SK-N-SH treated with all-trans-retinoic acid at 6 μM for 48 hours (cell line): ENCODE data around the gene SLC17A2.

Experiments used
- ARNTL ChIP-seq: fragments of 450-650 bp; formaldehyde crosslinking; IDR thresholded peaks from 2 replicates; pipeline ENCODE4 v1.5.0; 2020; ENCODE audit warnings: low read depth, mild to moderate bottlenecking, moderate library complexity, borderline replicate concordance
- CREB5 ChIP-seq: fragments of 250-450 bp; sonication (Bioruptor Pico); IDR thresholded peaks from 2 replicates; pipeline ENCODE4 v1.5.1; 2020; ENCODE audit warnings: low read depth, mild to moderate bottlenecking, moderate library complexity
- CSDC2 ChIP-seq: fragments of 250-450 bp; sonication (Bioruptor Pico); IDR thresholded peaks from 2 replicates; pipeline ENCODE4 v1.5.0; 2020; ENCODE audit warnings: mild to moderate bottlenecking, moderate library complexity
- CSRNP3 ChIP-seq: fragments of 250-450 bp; sonication (Bioruptor Pico); IDR thresholded peaks from 2 replicates; pipeline ENCODE4 v1.5.1; 2021; ENCODE audit warnings: mild to moderate bottlenecking, moderate library complexity
- ISL1 ChIP-seq: fragments of 250-450 bp; sonication (Bioruptor Pico); IDR thresholded peaks from 2 replicates; pipeline ENCODE4 v2.1.2; 2022; ENCODE audit warnings: mild to moderate bottlenecking, moderate library complexity
- OSR1 ChIP-seq: fragments of 250-450 bp; sonication (Bioruptor Pico); IDR thresholded peaks from 2 replicates; pipeline ENCODE4 v1.8.0; 2022; ENCODE audit warnings: moderate library complexity, mild to moderate bottlenecking, inconsistent platforms
- RARB ChIP-seq: fragments of 250-450 bp; sonication (Bioruptor Pico); IDR thresholded peaks from 2 replicates; pipeline ENCODE4 v1.8.0; 2021; ENCODE audit warnings: mild to moderate bottlenecking, moderate library complexity
- TOX ChIP-seq: fragments of 250-450 bp; sonication (Bioruptor Pico); IDR thresholded peaks from 2 replicates; pipeline ENCODE4 v1.8.0; 2021; ENCODE audit warnings: mild to moderate bottlenecking, moderate library complexity, borderline replicate concordance
- ZC3H10 ChIP-seq: fragments of 250-450 bp; sonication (Bioruptor Pico); IDR thresholded peaks from 2 replicates; pipeline ENCODE4 v1.5.1; 2021; ENCODE audit warnings: mild to moderate bottlenecking, moderate library complexity
- ZFP30 ChIP-seq: fragments of 450-650 bp; formaldehyde crosslinking; IDR thresholded peaks from 2 replicates; pipeline ENCODE4 v1.5.0; 2022; ENCODE audit warnings: mild to moderate bottlenecking, moderate library complexity
- ZNF565 ChIP-seq: fragments of 450-650 bp; formaldehyde crosslinking; conservative IDR thresholded peaks from 2 replicates; pipeline ENCODE4 v1.5.0; 2020; ENCODE audit warnings: low read depth, mild to moderate bottlenecking, moderate library complexity
- ZNF8 ChIP-seq: fragments of 450-650 bp; formaldehyde crosslinking; IDR thresholded peaks from 2 replicates; pipeline ENCODE4 v1.5.0; 2020; ENCODE audit warnings: mild to moderate bottlenecking, moderate library complexity

DNA sequence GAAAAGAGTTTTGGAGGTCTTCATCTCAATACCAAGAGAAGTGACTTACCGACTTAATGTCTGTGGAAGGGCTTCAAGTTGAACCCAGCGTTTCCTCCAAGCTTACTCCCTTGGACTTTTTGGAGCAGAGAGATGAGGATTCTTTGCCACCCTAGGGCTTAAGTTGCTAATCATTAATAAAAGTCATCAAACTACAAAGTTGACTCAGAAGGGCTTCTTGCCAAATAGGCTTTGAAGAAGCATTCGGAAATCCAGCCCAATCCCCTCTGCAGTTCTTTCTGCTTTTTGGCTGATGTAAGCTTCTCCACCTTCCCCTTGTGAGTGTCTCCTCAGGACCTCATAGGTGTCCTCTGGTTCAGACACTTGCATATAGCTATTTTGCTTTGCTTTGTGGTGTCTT is 56.4 kb downstream of the SLC17A2 start, which contains the start of gene SLC17A3:
- TF ChIP-seq CSDC2 (CRISPR knock-in tag) = no peak
- no peak for TF ChIP-seq ZC3H10 (CRISPR knock-in tag)
- TF ChIP-seq ZFP30 = no peak
- TF ChIP-seq CREB5 (CRISPR knock-in tag) = no peak
- TF ChIP-seq RARB = no peak
- no peak for TF ChIP-seq ARNTL
- no peak for TF ChIP-seq OSR1 (CRISPR knock-in tag)
- no peak for TF ChIP-seq TOX
- no peak for TF ChIP-seq ZNF565
- TF ChIP-seq ISL1 (CRISPR knock-in tag) = no peak
- no peak for TF ChIP-seq CSRNP3 (CRISPR knock-in tag)
- no peak for TF ChIP-seq ZNF8 (CRISPR knock-in tag)
